Inflammatory macrophage treated with lipopolysaccharide for 1 hour (primary cell): ENCODE measurements around the gene SYT7.

Experiments
- DNase-seq, 2 donors: peaks; one replicate each; pipeline ENCODE4 v3.0.0-alpha.2; 2020 to 2022

The SYT7 gene

DNA sequence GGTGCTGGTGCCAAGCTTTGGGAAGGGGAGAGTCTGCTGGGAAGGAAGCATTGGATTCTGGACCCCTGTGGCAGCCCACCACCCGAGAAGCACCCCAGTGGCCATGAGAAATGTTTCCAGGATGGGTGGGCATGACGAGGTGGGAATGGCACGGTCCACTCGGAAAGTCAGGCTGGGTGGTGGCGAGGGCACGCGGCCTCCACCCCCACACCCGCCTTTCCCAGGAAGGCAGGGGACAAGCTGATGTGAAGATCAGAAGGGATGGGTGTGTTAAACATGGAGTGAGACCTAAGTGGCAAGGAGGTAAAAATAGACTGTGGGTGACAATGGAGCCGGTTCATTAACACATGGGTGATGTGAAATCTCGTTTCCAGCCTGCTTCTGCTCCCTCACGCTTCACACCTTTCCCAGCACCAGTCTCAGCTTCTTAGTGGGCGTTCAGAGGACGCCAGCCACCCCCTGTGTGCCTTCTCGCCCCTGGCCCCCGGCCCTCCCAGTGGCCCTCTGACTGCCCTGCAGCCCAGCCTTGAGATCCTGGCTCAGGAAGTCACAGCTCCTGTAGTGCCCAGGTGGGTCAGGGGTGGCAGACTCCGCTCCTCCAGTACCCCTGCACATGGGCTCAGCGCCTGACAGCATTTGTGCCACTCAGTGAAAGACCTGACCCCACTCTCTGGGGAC, 44.7 kb downstream of the SYT7 start:
- no peak for DNase-seq

DNA sequence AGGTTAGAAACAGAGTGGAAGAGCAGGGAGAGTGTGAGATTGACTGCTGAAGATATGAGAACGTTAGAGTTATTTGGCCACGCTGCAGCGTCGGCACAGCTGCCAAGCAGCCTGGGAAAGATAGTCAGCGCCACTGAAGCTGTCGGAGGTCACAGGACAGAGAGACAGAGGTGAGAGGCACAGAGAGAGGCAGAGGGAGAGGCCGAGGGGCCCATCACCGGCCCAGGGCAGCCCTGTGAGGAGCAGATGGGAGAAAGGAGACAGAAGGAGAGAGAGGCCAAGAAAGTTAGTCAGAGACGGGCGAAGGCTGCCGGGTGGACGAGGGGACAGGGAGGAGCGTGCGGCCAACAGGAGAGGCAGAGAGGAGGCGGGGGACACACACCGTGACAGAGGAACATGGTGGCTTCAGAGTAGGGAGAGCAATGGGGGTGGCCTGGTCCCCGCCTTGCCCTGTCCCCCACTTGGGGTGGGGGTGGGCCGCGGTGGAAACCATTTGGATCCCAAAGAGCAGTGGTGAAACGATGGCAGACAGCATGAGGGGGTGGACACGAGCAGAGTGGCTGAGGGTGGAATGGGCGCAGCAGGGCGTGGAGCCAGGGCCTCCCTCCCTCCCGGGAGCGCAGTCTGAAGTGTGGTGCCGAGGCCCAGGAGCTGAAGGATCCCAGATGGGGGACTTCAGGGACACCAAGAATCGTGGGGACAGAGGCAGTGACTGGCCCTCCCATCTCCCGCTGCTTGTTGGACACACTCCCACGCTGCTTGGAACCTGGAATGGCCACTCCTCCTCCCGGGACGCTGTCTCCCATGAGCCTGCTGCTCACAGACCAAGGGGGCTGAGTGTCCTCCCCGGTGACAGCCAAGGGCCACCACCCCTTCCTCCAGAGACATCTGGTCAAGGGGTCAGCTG, 45.7 kb downstream of the SYT7 start:
- no peak for DNase-seq

GRCh38 chr11:61534025-61534932, 46.6 kb downstream of the SYT7 start:
- no peak for DNase-seq

- DNase-seq, result no peak
Measured at GRCh38 chr11:61533401-61533800, 47.5 kb downstream of the SYT7 start.

DNA sequence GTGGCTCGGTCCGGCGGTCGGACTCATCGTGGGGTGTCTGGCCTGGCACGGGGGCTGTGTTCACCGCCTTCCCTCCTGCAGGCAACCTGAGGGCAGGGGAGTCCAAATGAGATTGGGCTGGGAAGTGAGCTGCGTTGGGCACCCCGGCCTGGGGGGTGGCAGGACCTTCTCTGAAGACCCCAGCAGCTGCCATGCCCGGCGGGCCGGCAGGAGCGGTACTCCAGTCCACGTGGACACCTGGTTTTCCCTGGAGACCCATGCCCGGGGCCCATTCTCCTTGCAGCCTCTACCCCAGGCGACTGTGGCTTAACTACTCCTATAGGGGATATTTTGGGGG, 47.9 kb downstream of the SYT7 start:
- no peak for DNase-seq

DNA sequence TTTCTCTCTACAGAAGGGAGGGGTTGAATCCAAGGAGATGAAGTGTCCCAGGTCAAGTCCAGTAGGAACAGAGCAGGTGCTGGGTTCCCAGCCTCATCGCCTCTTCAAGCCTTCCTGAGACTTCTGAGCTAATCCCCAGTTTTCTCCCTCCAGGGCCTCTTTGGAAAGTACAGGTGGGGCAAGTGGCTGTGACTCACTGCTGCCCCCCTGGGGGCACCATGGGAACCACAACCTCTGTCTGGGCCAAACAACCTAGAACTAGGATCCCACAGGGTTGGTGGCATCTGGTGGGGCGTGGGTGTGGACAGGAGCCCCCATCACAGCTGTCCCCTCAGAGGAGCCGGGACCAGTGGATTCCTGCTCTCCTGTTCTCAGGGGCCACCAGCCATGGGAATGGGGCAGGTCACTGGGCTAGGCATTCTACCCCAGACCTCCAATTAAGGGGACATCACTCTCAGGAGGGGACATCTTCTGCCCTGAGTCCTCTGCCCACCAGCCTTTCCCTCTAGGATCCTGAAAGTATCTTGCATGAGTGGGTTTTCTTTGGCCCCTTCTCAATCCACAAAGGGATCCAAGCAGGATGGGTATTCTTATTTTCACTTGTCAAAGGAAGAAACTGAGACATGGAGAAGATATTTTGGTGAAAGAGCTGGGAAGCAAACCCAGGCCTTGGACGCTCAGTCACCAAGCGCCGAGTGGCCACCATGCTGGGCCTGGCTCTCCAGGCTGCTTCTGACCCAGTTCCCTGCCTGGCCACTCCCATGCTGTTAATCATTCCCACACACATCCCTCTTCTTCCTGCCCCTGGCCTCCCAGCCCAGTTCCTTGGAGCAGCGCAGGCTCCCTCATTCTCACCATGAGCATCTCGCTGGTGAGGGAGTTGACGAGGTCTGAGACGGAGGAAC, 48.5 kb downstream of the SYT7 start:
- DNase-seq, result peak in 1 of 2 donors; percentile 68

DNA sequence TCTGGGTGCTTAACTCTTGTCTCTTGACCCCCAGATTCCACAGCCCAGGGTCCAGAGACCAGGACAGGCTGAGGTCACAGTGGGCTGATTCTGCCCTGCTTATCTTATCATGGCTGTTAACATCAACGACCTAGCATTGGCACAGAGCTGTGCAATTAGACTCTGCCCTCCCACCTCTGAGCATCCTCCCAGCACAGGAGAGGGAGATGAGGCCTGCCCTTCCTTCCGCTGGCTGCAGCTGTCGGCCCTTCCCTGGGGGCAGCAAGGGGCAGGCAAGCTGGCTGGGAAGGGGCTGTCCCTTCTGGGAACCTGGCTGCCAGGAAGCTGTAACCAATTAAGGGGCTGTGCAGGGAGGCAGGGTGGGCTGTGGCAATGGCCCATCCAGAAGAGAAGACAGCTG, 49.8 kb downstream of the SYT7 start:
- no peak for DNase-seq

GRCh38 chr11:61529537-61530225, 51.2 kb downstream of the SYT7 start:
- no peak for DNase-seq

DNA sequence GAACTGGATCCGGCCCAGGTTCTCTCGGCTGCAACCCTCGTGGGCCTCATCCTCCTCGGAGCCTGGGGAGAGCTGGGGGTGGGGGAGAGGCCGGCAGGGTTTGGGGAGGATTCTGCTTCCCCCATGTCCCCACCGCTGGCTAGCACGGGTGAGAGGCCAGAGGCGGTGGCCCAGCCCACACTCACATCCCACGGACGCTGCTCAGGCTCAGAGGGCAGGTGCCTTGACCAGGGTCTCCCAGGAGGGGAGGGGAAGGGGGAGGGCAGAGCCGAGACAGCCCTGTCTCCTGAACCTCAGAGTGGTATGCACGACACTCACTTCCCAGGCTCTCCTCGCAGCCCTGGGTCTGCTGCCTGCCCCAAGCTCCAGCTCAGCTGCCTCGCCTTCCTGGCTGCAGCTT, 52.8 kb downstream of the SYT7 start:
- DNase-seq, result no peak

GRCh38 chr11:61526956-61527731, 53.7 kb downstream of the SYT7 start:
- no peak for DNase-seq

GRCh38 chr11:61526229-61526628, 54.6 kb downstream of the SYT7 start:
- DNase-seq, result no peak

- no peak for DNase-seq
Measured at GRCh38 chr11:61524963-61525587, 55.8 kb downstream of the SYT7 start.

DNA sequence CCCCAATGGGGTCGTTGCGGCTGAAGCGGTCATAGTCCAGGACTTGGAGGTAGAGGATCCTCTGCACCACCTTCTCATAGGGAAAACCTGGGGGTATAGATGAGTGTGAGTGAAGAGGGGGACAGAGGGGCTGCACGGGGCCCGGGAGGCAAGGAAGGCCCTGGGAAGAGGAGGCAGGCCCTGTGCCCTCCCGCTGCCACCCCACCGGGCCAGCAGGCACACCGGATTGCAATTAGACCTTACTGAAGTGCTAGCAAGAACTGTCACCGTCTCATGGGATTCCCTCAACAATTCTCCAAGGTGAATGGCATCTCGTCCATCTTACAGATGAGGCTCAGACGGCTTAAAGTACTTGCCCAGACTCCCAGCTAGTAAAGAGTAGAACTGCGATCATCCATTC, 56.4 kb downstream of the SYT7 start:
- DNase-seq, result no peak

GRCh38 chr11:61522881-61523280, 58.0 kb downstream of the SYT7 start:
- DNase-seq, result no peak

GRCh38 chr11:61518032-61518795, 62.7 kb downstream of the SYT7 start:
- DNase-seq, result no peak

- peak in 1 of 2 donors; percentile 65 for DNase-seq
Measured at GRCh38 chr11:61516675-61517572, 64.0 kb downstream of the SYT7 start.

DNA sequence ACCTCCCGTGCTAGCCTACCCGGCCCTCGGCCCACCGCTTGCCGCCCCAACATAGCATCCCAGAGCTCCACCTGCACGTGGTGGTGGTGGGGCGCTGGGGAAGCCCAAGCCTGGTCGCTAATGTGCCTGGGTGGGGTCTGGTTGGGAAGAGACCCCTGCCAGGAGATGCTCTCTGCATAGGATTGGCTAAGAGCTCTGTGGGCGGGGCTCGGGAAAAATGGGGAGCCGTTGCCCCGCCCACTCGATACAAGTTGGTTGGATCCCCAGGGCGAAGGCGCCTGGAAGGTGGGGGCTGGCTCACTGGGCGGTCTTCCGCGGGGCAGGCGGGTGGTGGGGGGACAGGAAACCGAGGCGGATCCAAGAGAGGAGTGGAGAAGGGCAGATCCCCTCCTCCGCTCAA, 64.7 kb downstream of the SYT7 start:
- DNase-seq, result no peak

GRCh38 chr11:61515686-61516085, 65.2 kb downstream of the SYT7 start:
- no peak for DNase-seq
